A549 (cell line): Measurements from ENCODE around the gene KIF13A. TPM values are rescaled to one million over a fixed set of nuclear protein-coding genes. Genes with fewer than 3 reads are reported as not detected.

Experiments
- ATAC-seq, 2 experiments: fragments of 200-7000 bp in 1 of 2; fragments of >200 bp in 1 of 2; cut with Nextera tagmentation in 1 of 2; cut with Tn5 transposase in 1 of 2; 3 replicates each; pipeline versions ENCODE4 v1.8.0 to v1.9.1; 2018 to 2020; ENCODE audit warnings: mild to moderate bottlenecking in 1 of 2, moderate library complexity in 1 of 2
- CTCF ChIA-PET: fragments of 300-600 bp; sonication (Branson Sonifier 250); formaldehyde crosslinking; extraction: SDS; loops from one replicate; lab custom pipeline; 2021; ENCODE audit warnings: antibody characterized with exemption, inconsistent platforms; lab: Yijun Ruan, JAX
- POLR2A ChIA-PET: fragments of 350-600 bp; formaldehyde crosslinking; extraction: SDS; loops from one replicate; lab custom pipeline; 2021; ENCODE audit warnings: antibody characterized with exemption, inconsistent platforms; lab: Yijun Ruan, JAX
- DNase-seq, 2 experiments: peaks; one replicate each; pipeline versions ENCODE4 v3.0.0 to v3.0.0-alpha.2; 2011 to 2016; ENCODE audit warnings: low read depth in 1 of 2, low spot score in 1 of 2
- FAIRE-seq: peaks from 2 replicates; lab custom pipeline; 2011; peaks lifted over from hg19 to GRCh38; lab: Jason Lieb, UNC
- H3K27ac ChIP-seq, 2 experiments: fragments of >200 bp; sonication (Bioruptor Twin); formaldehyde crosslinking; 3 replicates each; pipeline ENCODE4 v1.5.1; 2016 to 2017
- H3K4me1 ChIP-seq: fragments of >200 bp; sonication (Bioruptor Twin); formaldehyde crosslinking; 3 replicates; pipeline ENCODE4 v1.6.1; 2016
- H3K4me2 ChIP-seq: fragments of >200 bp; sonication (Bioruptor Twin); formaldehyde crosslinking; 3 replicates; pipeline ENCODE4 v1.6.1; 2016
- H3K4me3 ChIP-seq: fragments of >200 bp; sonication (Bioruptor Twin); formaldehyde crosslinking; 3 replicates; pipeline ENCODE4 v1.5.1; 2016
- H3K9me3 ChIP-seq: fragments of >200 bp; sonication (Bioruptor Twin); formaldehyde crosslinking; 3 replicates; pipeline ENCODE4 v1.6.1; 2016
- ATOH8 ChIP-seq: fragments of 250-450 bp; sonication (Bioruptor Pico); IDR thresholded peaks from 2 replicates; pipeline ENCODE4 v1.5.0; 2020; ENCODE audit warnings: low read depth, mild to moderate bottlenecking, moderate library complexity
- CBX8 ChIP-seq: fragments of 200-600 bp; sonication (generic); IDR thresholded peaks from 2 replicates; pipeline ENCODE4 v1.6.1; 2016
- CEBPB ChIP-seq, 2 experiments: fragments of >200 bp in 1 of 2; sonication (Bioruptor Twin) in 1 of 2; formaldehyde crosslinking in 1 of 2; IDR thresholded peaks; 2 replicates each; pipeline ENCODE4 v1.6.1; 2012 to 2016
- CHD2 ChIP-seq: fragments of 150-350 bp; IDR thresholded peaks from 2 replicates; pipeline ENCODE4 v1.6.1; 2014; ENCODE audit warnings: low read length; ENCODE audit not compliant: partially characterized antibody
- CTCF ChIP-seq: fragments of >200 bp; sonication (Bioruptor Twin); formaldehyde crosslinking; IDR thresholded peaks from 3 replicates; pipeline ENCODE4 v1.5.1; 2016
- E2F6 ChIP-seq: IDR thresholded peaks from 2 replicates; pipeline ENCODE4 v1.6.1; 2012; ENCODE audit warnings: low read depth, borderline replicate concordance
- ELK1 ChIP-seq: fragments of 150-350 bp; IDR thresholded peaks from 2 replicates; pipeline ENCODE4 v1.6.1; 2014; ENCODE audit warnings: low read depth, mild to moderate bottlenecking, low read length
- GATA3 ChIP-seq: IDR thresholded peaks from 2 replicates; pipeline ENCODE4 v1.6.1; 2012; ENCODE audit warnings: borderline replicate concordance
- HEYL ChIP-seq: fragments of 250-450 bp; sonication (Bioruptor Pico); IDR thresholded peaks from 2 replicates; pipeline ENCODE4 v1.8.0; 2021; ENCODE audit warnings: mild to moderate bottlenecking, moderate library complexity
- KDM5A ChIP-seq: fragments of 200-600 bp; sonication (generic); IDR thresholded peaks from 2 replicates; pipeline ENCODE4 v1.6.1; 2016; ENCODE audit warnings: antibody characterized with exemption, mild to moderate bottlenecking
- MAFK ChIP-seq: fragments of 450-650 bp; IDR thresholded peaks from 2 replicates; pipeline ENCODE4 v1.6.1; 2014; ENCODE audit not compliant: partially characterized antibody
- POLR2A ChIP-seq: IDR thresholded peaks from 2 replicates; pipeline ENCODE4 v1.6.1; 2012; ENCODE audit warnings: mild to moderate bottlenecking, low read length
- RAD21 ChIP-seq, 2 experiments: fragments of >200 bp in 1 of 2; sonication (Bioruptor Twin) in 1 of 2; formaldehyde crosslinking in 1 of 2; IDR thresholded peaks in 1 of 2; conservative IDR thresholded peaks in 1 of 2; 2 replicates in 1 of 2; 3 replicates in 1 of 2; pipeline ENCODE4 v1.6.1; 2012 to 2018; ENCODE audit warnings: inconsistent platforms in 1 of 2
- RCOR1 ChIP-seq: fragments of 150-350 bp; IDR thresholded peaks from 2 replicates; pipeline ENCODE4 v1.6.1; 2014; ENCODE audit warnings: antibody characterized with exemption, low read length, low read depth
- REST ChIP-seq: fragments of 200-600 bp; sonication (generic); IDR thresholded peaks from 2 replicates; pipeline ENCODE4 v1.6.1; 2016; ENCODE audit warnings: antibody characterized with exemption, mild to moderate bottlenecking, moderate library complexity
- SREBF2 ChIP-seq: fragments of 450-650 bp; IDR thresholded peaks from 2 replicates; pipeline ENCODE4 v1.6.1; 2014; ENCODE audit warnings: mild to moderate bottlenecking, moderate library complexity
- TFCP2L1 ChIP-seq: fragments of 250-450 bp; sonication (Bioruptor Pico); IDR thresholded peaks from 2 replicates; pipeline ENCODE4 v1.5.0; 2021; ENCODE audit warnings: mild to moderate bottlenecking
- TP53 ChIP-seq: fragments of 250-450 bp; sonication (Bioruptor Pico); IDR thresholded peaks from 2 replicates; pipeline ENCODE4 v1.5.0; 2021; ENCODE audit warnings: mild to moderate bottlenecking, moderate library complexity
- ZC3H11A ChIP-seq: fragments of 450-650 bp; IDR thresholded peaks from 2 replicates; pipeline ENCODE4 v1.6.1; 2014; ENCODE audit warnings: antibody characterized with exemption, mild to moderate bottlenecking
- WGBS: methylation state at CpG from one replicate; pipeline ENCODE4 v1.1.6; 2017; ENCODE audit errors: missing lambda C conversion rate; 5-methylcytosine and 5-hydroxymethylcytosine counted together
- polyA plus RNA-seq, 4 experiments: library from polyadenylated mRNA; depleted of rRNA in 3 of 4; stranded (reverse); fragments of >200 nt; fragmentation: RNase III in 1 of 4; extraction: RNeasy Plus Mini Kit Qiagen cat#74134 plus additional on column Dnase treatment in 1 of 4; gene quantifications; 2 replicates in 3 of 4; 3 replicates in 1 of 4; pipeline ENCODE4 v1.2.3, GENCODE V29; 2011 to 2017

KIF13A gene
- polyA plus RNA-seq, 2 of the 4 experiments (the other 2 are of a cell fraction): 30.2 to 39.4 TPM

- H3K4me2 ChIP-seq: no peak overlapping the region
- H3K4me3 ChIP-seq: no peak overlapping the region
- H3K27ac ChIP-seq: no peak overlapping the region
- H3K9me3 ChIP-seq: peaks cover 54% of the 10 kb centered on the region
- H3K4me1 ChIP-seq: no peaks in the 10 kb centered on the region
- ChIA-PET CTCF (no interaction called here), POLR2A (no interaction called here)
- DNase-seq: no peak
- TF ChIP-seq REST (no peak), SREBF2 (no peak), TFCP2L1 (no peak), ELK1 (no peak), CBX8 (no peak), ATOH8 (CRISPR knock-in tag) (no peak), CTCF (no peak)
- ATAC-seq: no peak
- WGBS: 96% methylated on average over 6 of the region's 6 CpGs
- FAIRE-seq: no peak
Observed at GRCh38 chr6:17894191-17894590, 93.2 kb downstream of the KIF13A start.

- POLR2A ChIA-PET: no interaction called here
- ATAC-seq (no peak), FAIRE-seq (no peak)
- Histone ChIP-seq H3K9me3 (peaks cover 48% of the 10 kb centered on the region), H3K4me3 (no peak overlapping the region), H3K4me1 (no peaks in the 10 kb centered on the region)
- WGBS: 93% methylated on average over 3 of the region's 3 CpGs
- TF ChIP-seq RCOR1: no peak
- no peak for TF ChIP-seq HEYL
- no peak for TF ChIP-seq MAFK
- TF ChIP-seq KDM5A: no peak
- no peak for TF ChIP-seq ZC3H11A
- TF ChIP-seq GATA3: no peak
- no peak for TF ChIP-seq RAD21 (conservative IDR thresholded peaks at IDR 0.05 in 1 of 2, IDR thresholded peaks at IDR 0.05 in 1 of 2)
- TF ChIP-seq TP53 (CRISPR knock-in tag): no peak
- TF ChIP-seq CEBPB (IDR thresholded peaks at IDR 0.05): no peak
- no peak for TF ChIP-seq E2F6
- no peak for TF ChIP-seq CHD2
- TF ChIP-seq POLR2A: no peak
- no peak for TF ChIP-seq SREBF2
- TF ChIP-seq, all 56 proteins: peak for 0
- CTCF ChIA-PET: no interaction called here
- no peak for DNase-seq
- Histone ChIP-seq H3K27ac (no peak overlapping the region), H3K4me2 (no peak overlapping the region)
Observed at GRCh38 chr6:17892097-17892686, 95.2 kb downstream of the KIF13A start.
